ENCODE measurements around the gene GUCD1.
"Not testable (repeated sequence)": the region's sequence is repeated elsewhere in the genome, so short reads cannot be mapped to it uniquely, and the experiment has no call there.

Gene GUCD1

GRCh38 chr22:24566899-24567511, 12.1 kb upstream of the GUCD1 start:
- no peak for DNase-seq (ENCODE audit: low read depth in 1 of 2, low spot score in 1 of 2)

DNA sequence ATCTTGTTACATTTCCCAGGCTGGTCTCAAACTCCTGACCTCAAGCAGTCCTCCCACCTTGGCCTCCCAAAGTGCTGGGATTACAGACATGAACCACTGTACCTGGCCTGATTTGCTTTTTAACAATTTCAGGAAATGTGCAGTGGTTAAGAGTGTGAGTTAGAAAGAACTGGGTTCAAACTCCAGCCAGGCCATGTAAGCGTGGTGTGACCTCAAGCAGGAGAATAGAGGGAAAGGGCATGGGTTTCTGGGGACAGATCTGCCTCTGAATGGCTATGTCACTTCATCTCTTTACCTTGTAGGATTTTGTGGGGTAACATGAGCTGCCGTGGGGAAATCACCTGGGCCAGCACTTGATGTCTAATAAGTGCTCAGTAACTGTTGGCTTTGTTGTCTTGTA, 10.1 kb upstream of the GUCD1 start:
- DNase-seq (ENCODE audit: low read depth in 1 of 2, low spot score in 1 of 2) = no peak

DNA sequence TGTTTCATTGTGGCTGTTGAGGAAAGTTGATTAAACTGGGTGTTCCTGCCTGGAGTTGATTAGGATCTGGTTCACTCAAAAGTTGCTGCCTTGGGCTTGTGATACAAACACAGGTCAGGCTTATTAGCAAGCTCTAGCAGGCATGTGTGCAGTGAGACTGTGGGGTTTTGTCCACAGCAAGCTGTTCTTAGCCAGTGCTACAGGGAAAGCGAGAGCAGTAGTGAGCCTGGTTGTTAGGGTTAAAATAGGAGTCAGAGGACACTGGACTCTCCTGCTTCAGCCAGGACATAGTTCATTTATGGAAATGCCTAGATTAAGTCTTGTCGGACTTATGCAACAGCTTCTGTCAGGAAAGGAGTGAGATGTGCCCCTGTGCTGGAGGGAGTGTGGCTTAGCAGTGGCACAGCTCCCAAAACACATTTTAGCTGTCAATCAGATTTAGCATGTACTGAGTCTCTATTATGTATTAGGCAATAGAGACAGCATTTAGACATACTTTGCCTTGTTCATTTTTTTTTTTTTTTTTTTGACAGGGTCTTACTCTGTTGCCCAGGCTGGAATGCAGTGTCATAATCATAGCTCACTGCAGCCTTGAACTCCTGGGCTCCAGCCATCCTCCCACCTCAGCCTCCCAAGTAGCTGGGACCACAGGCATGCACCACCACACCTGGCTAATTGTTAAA, 9.6 kb upstream of the GUCD1 start:
- DNase-seq (ENCODE audit: low read depth in 1 of 2, low spot score in 1 of 2) = no peak

GRCh38 chr22:24563246-24563645, 8.3 kb upstream of the GUCD1 start:
- DNase-seq (ENCODE audit: low read depth in 1 of 2, low spot score in 1 of 2) = no peak

DNA sequence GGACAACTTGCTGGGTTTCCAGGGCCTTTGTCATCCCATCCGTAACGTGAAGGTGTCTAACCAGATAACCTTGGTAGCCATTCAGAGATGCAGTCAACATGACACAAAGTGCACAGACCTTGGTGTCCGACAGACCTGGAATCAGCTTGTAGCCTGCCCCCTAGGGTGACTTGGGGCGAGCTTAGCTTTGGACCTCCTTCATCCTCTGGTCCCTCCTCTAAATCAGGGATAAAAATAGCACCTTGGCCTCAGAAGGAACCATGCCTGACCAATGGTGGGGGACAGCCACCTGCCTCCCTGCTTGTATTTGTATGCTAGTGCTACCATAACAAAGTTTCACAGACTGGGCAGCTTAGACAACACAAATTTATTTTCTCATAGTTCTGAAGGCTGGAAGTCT, 4.5 kb upstream of the GUCD1 start:
- DNase-seq (ENCODE audit: low read depth in 1 of 2, low spot score in 1 of 2) = no peak

DNA sequence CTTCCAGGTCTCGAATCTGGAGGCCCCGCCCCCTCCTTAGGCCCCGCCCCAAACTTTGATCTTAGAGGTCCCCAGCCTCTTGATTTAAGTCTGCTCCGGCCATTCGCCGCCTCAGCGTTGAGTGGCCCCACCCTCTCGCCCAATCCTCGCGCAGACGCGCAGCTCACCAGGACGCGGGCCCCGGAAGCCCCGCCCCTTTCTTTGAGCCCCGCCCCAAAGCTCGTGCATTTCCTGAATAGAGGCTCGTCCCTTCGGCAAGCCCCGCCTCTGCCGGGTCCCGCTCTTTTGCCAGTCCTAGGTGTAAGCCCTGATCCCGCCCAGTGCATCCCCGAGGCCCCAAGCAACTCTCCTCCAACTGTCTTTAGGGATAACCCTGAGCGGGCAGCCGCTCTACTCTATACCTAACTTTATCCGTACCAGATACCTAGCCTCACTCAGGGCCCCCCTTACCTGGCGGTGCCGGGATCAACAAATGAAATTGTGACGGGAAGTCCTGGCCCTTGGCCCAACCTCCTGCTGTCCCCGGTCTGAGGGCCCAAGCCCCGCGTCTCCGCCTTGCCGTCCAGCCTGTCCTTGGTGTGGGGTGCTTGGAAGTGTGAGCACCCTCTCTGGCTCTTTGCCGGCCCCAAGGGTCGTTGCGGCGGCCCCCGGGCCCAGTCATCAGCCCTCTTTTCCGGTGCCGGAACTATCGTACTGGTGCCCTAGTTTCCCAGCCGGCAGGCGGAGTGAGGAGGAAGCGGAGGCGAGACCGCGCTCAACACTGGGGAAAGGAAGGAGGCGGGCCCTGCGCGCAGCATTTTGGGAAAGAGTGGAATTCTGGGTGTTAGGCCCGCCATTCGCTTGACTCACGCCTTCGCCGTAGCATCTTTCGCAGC, 464 bp upstream of the GUCD1 start, which contains the start of gene SNRPD3:
TSS of gene SNRPD3 (plus strand) at position 835 of the 875 bp plus-strand sequence. CDS start 1,676 bp downstream, outside the sequence.
- DNase-seq (ENCODE audit: low read depth in 1 of 2, low spot score in 1 of 2) = peak; percentile 99 to 100

DNA sequence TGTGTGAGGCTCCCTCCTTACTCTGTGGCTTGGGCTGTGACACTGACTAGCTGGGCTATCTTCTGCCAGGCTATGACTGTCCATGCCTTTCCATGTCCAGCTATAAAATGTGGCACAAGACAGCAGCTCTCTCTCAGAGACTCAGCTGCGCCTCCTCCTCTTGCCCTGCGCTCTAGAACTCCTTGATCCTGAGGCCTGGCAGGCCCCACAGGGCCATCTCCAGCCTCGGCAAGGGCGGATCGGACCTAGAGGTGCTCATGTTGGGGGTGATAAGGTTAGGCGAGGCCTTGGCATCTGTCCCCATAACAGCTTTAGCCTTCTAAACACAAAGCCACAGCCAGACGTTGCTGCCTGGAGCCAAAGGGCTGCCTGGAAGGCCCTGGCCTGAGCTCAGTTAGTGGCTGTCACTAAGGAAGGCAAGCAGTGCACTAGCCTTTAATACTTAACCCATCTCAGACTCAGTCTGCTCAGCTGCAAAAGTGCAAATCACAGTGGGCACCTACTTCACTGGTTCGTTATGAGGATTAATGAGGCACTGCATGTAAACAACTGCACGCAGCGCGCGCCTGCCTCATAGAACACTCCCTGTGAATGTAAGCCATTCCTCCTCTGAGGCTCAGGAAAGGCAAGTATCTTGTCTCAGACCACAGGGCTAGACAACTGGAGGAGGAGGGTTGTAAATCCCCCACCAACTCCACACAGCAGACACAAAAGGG, 1.2 kb downstream of the GUCD1 start:
- no peak for DNase-seq (ENCODE audit: low read depth in 1 of 2, low spot score in 1 of 2)

GRCh38 chr22:24552503-24553286, 2.2 kb downstream of the GUCD1 start:
- DNase-seq (ENCODE audit: low read depth in 1 of 2, low spot score in 1 of 2) = not testable (repeated sequence)

DNA sequence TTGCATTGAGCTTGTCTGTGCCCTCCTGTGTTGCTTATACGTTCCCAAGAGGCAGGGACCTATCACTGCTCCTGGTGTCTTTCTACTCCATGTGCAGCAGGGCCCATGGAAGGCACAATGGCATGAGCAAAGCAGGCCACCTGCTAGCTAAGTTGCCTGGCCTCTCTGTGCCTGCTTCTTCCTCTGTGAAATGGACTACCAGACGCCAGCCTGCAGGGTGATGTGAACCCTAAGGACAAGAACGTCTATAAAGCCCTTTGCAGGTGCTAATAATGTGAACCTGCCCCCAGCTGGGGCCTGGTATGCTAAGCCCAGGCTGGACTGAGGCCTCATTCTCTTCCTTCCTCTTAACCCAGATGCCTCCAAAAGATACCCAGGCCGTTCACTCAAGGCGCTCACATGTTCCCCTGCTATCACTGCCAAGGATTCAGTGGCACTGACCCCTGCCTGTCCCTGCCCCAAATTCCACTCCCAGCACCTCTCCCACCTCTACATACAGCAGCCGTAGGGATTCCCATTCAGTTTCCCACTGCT, 4.0 kb downstream of the GUCD1 start:
- DNase-seq (ENCODE audit: low read depth in 1 of 2, low spot score in 1 of 2) = no peak

DNA sequence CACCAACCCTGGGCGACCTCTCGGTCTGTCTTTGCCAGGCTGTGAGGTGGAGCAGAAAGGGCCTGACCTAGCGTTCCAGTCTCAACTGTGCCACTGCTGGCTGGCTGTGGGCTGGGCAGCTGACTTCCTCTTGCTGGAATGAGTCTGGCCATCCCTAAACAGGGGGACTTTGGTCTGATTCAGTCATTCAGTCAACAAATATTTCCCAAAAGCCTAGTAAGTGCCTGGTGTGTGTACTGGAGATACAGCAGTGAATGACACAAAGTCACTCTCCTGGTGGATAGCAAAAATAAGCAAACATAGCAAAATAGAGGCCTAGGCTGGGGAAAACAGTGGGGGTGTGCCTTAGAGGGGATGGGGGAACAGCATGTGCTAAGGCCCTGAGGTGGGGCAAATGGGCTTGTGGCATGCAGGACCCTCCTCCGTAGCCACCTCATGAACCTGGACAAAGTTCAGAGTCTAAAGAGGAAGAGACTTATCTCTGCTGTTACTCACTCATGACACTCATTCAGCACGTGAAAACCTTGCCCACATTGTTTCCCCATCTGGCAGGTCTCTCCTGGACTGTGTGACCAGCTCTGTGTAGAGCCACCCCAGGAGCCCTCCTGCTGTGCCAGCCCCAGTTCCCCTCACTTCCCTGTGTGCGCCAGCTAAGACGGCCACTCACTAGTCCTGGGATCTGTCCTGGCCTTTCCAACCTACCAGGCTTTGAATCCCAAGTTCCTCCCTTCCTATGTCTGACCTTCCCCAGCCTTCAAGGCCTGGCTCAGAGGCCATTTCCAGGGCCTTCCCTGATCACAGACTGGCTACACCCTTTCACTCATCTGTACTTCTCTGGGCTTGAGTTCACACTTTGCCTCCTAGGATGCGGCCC, 4.7 kb downstream of the GUCD1 start:
- DNase-seq (ENCODE audit: low read depth in 1 of 2, low spot score in 1 of 2) = no peak

GRCh38 chr22:24548812-24549211, 6.1 kb downstream of the GUCD1 start:
- DNase-seq (ENCODE audit: low read depth in 1 of 2, low spot score in 1 of 2) = no peak

DNA sequence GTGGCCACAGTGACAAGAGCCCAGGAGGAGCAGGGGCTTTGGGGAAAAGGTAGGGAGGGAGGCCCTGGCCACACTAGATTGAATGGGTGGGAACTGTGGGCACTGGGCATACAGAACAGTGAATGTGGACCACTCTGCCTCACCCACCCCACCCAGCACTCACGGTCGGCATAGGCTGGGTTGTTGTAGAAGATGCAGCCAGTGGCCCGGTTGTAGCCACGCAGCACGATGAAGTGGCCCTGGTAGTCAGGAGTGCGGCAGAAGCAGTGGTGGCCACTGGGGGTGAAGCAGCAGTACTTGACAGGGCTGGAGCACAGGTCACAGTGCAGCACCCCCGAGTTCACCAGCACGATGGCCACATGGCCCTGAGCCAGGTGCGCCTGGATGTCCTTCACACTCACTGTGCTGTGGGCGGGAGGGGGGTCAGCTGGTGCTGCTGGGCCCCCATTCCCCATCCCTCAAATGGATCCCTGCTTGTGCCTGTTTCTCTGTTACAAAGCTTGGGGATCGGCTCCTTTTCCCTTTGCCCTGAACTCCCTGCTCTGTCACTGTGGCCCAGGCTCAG, 11.2 kb downstream of the GUCD1 start:
- DNase-seq (ENCODE audit: low read depth in 1 of 2, low spot score in 1 of 2) = no peak

DNA sequence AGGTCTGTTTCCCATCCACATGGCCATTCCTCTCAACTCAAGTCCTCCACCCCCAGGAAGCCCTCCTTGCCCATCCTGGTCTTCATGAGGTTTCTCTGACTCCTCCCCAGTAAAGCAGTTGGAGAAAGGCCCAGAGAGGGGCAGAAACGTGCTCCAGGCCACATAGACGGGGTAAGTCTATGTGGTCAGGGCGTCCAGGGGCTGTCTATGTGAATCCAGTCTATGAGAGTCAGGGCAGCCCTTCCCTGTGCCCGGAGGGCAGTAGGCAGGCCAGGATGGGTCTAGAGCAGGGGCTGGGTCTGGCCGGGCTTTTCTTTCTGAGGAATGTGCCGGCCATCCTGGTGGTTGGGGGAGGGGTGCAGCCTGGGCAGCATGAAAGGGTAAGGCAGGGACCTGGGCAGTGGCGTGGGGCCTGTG, 11.7 kb downstream of the GUCD1 start:
- no peak for DNase-seq (ENCODE audit: low read depth in 1 of 2, low spot score in 1 of 2)

- no peak for DNase-seq (ENCODE audit: low read depth in 1 of 2, low spot score in 1 of 2)
Observed at GRCh38 chr22:24542641-24543040, 12.3 kb downstream of the GUCD1 start.

DNA sequence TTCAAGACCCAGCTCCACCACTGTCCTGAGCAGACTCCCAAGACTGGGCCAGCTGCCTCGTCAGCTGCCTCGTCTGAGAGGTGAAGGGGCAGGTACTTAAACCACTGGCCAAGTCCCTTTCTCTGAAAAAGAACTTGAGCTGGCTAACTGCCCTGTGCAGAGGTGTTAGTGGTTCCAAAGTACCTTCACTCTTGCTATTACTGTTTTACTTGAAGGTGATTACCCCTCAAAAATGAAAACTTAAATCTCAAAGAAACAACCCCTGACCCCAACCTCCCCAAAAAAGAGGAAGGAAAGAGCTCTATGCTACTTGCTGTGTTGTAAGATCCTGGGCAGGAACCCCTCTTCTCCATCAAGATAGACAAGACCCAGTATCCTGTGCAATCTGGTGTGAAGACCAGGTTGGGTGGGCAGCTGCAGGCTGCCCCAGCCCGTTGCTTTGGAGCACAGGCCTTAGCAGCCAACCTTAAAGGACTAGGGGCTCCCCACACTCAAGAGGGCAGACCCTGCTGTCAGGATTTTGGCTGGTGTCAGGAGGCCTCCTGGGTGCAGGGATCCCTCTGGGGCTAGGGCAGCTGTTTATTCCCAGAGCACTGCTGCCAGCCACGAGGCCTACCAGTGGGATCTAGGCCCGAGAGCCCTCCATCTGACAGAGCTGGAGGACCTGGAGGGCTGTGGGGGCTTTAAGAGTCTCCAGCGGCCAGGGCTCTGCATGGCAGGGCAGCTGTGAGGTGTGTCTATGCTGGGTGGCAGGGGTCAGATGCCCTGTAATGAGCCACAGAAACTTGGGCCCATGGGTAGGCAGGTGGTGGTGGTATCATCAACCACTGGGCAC, 13.0 kb downstream of the GUCD1 start:
- no peak for DNase-seq (ENCODE audit: low read depth in 1 of 2, low spot score in 1 of 2)

DNA sequence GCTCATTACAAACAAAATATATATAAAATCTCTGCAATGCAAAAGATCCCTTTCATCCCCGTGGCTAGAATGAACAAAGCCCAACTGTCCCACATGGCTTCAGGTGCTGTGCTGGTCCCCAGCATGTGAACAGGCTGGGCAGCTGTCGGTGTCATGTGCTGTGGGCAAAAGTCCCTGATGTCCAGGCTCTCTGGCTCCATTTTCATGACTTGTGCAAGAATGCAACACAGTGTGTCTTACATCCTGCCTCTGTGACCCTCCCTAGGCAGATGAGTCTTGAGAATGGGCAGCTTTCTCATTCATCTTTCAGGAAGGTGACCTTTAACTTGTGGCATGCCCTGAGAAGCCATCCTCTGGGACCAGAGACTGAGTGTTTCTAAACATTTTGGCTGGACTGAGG, 14.5 kb downstream of the GUCD1 start:
- no peak for DNase-seq (ENCODE audit: low read depth in 1 of 2, low spot score in 1 of 2)

GRCh38 chr22:24536089-24536488, 18.8 kb downstream of the GUCD1 start:
- DNase-seq (ENCODE audit: low read depth in 1 of 2, low spot score in 1 of 2) = no peak

- no peak for DNase-seq (ENCODE audit: low read depth in 1 of 2, low spot score in 1 of 2)
Observed at GRCh38 chr22:24535348-24535747, 19.6 kb downstream of the GUCD1 start.
